AG09319 (cell line): ENCODE data around the gene TTC39C.

Experiments
- DNase-seq: peaks from one replicate; pipeline ENCODE4 v3.0.0-alpha.2; 2010; ENCODE audit warnings: low read depth; ENCODE audit errors: extremely low read depth
- TF ChIP-seq, protein P1 (sequence below): IDR thresholded peaks from 2 replicates; pipeline ENCODE4 v1.5.1; 2011; ENCODE audit warnings: low read depth, mild to moderate bottlenecking, inconsistent platforms, low read length, moderate library complexity

The TTC39C gene

DNA sequence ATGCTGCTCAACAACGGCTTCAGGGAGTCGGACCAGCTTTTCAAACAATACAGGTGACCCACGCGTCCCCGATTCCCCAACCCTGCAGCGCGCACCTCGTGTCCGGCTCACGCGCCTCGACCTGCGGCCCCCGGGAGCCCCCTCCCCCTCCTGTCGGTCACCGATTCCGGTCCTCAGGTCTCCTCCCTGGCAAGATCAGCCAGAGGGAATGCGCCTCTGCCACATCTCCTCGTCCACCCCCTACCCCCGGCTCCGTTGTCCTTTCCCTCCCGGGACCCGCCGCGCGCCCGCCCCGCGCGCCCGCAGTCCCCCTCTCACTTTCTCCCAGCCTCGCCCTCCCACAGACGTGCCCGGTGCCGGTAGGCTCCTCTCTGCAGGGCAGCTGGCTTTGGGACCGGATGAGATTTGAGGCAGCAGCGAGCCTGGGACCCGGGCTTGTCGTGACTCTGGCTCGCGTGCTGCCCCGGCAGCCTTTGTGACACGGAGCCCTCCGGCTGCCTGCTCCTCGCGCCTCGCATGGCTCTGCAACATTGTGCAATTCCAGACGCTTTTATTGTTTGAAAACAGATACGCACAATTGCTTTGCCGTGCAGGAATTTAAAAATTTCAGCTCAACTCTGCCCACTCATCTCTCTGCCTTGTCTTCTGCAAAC is 558 bp downstream of the TTC39C start:
- DNase-seq: peak; percentile 93

DNA sequence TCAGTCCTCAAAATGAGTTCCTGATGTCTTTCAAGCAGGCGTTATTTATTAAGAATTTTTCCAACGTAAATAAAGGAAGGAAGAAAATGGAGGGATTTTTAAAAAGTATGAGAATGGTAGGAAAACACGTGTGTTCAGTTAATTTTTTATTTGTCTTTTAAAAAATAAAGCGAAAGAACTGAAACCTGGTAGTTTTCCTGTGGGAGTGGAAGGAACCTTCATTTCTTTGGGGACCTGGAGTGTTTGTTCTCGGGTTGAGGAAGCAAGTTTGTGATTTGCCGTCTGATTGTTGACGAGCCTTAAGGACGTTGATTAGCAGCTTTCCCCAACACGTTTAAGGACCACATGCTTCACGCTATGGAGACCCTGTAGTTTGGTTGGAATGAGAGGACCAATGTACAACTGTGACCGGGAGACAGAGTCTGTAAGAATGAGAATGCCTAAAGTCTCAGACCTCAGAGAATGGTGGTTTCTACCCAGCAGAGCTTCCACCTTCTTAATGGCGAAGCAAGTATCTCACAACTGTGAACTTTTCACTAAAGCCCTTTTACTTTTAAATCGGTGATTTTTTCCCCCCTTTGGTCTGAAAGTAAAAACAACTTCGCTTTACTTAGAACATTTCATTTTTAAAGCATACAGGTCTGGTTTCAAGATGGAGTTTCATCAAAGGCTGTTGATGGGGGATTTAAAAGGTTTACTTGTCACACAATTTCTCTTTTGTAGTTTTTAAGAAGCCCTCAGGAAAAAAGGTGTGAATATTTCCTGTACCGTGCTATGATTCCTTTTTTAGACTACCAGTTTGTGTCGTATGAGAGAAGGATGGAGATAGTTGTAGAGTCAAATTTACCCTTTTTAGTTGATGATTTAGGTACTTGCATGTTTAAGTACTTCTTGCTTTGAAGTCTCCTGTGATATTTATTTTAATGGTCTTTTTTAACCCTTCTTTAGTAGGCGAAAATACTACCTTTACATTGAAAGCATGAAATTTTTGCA is 1.4 kb downstream of the TTC39C start:
- DNase-seq: no peak
- TF ChIP-seq, protein P1, sequence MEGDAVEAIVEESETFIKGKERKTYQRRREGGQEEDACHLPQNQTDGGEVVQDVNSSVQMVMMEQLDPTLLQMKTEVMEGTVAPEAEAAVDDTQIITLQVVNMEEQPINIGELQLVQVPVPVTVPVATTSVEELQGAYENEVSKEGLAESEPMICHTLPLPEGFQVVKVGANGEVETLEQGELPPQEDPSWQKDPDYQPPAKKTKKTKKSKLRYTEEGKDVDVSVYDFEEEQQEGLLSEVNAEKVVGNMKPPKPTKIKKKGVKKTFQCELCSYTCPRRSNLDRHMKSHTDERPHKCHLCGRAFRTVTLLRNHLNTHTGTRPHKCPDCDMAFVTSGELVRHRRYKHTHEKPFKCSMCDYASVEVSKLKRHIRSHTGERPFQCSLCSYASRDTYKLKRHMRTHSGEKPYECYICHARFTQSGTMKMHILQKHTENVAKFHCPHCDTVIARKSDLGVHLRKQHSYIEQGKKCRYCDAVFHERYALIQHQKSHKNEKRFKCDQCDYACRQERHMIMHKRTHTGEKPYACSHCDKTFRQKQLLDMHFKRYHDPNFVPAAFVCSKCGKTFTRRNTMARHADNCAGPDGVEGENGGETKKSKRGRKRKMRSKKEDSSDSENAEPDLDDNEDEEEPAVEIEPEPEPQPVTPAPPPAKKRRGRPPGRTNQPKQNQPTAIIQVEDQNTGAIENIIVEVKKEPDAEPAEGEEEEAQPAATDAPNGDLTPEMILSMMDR: no peak

More for the DNA sequence above, 558 bp downstream of the TTC39C start:
- TF ChIP-seq, protein P1: no peak; the same call in 1 of the 2 replicates

DNA sequence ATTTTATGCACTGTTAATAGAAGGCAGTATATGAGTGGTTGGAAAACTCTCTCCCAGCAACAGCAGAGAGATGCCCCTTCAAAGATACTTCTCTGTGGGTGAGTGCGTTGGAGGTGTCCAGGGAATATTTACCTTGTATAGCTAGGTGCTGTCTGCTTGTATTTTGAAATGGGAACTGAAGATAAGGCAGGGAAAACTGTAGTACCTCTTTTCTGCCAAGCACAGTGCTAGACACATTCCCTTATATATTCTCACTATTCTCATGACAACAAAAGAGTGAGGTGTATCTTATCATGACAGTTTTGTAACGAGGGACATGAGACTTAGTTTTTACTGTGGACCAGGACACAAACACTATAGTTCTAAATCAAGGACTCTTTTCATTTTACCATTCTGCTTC is 2.1 kb downstream of the TTC39C start:
- TF ChIP-seq, protein P1: peak; percentile 31
- no peak for DNase-seq

DNA sequence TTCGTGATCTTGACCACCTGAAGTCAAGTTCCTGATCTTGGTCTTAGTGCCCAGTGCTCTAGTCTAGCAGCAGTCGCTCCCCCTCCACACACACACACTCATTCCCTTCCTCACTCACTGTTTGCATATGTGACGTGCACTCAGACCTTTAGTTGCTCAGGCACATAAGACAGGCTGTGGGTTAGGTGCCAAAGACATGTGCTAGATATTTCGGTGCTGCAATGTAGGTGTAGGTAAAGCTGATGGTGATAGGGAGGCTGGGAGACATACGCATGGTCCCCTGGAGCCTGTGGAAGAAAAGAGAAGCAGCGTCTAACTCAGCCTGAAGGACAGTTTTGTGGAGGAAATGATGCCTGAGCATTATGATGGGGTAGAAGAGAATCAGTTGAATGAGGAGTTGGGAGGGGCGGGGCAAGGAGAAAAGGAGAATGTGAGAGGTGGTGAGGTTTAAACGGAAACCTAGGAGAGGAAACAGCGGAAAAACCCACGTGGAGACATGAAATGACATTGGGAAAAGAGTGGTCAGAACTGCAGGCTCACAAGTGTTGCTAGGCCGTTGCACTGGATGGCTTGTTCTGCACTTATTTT is 3.8 kb downstream of the TTC39C start:
- TF ChIP-seq, protein P1: no peak
- no peak for DNase-seq

DNA sequence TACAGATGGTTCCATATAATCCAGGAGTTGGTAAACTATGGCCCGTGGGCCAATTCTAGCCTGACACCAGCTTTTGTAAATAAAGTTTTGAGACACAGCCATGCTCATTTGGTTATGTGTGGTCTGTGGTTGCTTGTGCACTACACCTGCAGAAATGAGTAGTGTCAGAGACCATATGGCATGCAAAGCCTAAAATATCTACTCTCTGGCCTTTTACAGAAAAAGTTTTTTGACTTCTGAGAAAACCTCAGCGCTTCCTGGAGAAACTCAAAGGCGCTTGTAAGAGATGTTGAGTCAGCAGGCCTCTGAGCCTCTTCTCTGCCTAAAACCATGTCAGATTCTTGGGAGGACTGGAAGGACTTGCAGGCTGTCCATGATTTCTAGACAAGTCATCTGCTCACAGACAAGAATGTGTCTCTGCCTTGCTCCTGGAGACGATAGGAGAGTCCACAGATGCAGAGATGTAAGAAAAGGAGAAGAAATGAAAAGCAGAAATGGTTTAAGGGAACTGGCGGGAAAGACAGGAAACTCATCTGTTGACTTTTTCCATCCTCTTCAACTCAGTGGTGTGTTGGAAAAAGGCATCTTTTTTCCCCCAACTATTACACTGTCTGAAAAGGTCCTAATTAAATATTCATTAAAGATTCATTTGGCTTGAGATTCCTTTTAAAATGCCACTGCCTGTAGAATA is 5.2 kb downstream of the TTC39C start:
- no peak for DNase-seq
- TF ChIP-seq, protein P1: no peak

DNA sequence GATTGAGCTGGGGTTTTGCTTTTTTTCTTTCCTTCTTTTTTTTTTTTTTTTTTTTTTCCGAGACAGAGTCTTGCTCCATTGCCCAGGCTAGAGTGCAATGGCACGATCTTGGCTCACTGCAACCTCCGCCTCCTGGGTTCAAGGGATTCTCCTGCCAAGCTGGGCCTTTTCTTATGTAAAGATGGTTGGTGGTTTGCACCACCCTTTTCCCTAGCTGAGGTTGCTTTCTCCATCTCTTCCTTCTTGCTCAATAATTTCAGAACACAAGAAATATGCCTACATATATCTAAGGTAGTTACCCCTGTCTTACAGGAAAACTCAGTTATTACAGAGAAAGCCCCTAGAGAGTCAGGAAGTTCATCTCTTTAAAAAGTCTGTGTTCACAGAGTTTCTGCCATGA is 7.0 kb downstream of the TTC39C start:
- no peak for DNase-seq
- TF ChIP-seq, protein P1: no peak
